Measurements from ENCODE around the gene FXYD3.

Gene FXYD3

DNA sequence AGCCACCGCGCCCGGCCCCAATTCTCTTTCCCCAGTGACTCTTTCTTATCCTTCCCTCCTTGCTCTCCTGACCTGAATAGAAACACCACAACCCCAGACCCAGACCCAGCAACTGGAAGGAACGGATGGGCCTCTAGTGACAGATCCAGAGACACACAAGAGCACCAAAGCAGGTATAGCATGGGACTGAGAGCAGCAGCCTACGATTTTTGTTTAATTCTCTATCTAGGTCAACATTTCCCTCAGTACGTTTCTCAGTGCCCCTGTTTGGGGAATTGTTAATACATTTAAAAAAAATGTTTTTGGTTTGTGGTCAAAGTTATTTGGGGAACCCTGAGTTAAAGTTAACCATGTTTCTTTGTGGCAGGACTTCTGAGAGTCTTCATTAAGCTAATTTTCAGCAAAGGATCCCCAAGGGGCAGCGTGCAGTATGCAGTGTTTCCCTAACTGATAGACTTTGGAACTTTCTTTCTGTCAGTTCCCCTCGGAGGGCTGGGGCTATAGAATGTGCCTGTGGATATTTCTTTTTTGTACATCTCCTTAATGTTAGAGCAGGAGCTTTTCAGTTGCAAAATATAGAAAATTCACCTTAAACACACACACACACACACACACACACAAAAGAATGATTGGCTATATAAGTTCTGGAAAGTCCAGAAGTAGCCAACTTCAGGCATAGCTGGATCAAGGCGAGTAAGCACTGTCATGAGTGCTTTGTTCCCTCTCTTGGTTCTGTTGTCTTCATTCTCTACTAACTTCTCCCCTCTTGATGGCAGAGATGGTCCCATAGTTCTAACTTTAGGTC is 45.2 kb downstream of the FXYD3 start:
- no peak for DNase-seq (ENCODE audit: low read depth in 2 of 2)

DNA sequence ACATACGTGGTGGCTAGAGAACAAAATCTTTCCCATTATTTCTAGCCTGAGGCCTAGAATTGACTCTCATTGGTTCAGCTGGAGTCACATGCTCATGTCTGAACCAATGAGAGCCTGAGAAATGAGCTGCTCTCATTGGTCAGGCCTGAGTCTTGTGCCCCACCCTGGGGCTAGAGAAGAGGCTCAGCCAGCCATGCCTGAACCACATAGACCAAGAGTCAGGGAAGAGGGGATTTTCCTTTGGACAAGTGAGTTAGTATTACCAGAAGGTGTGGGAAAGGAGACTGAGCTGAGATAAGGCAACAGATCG is 45.8 kb downstream of the FXYD3 start:
- no peak for DNase-seq (ENCODE audit: low read depth in 2 of 2)

DNA sequence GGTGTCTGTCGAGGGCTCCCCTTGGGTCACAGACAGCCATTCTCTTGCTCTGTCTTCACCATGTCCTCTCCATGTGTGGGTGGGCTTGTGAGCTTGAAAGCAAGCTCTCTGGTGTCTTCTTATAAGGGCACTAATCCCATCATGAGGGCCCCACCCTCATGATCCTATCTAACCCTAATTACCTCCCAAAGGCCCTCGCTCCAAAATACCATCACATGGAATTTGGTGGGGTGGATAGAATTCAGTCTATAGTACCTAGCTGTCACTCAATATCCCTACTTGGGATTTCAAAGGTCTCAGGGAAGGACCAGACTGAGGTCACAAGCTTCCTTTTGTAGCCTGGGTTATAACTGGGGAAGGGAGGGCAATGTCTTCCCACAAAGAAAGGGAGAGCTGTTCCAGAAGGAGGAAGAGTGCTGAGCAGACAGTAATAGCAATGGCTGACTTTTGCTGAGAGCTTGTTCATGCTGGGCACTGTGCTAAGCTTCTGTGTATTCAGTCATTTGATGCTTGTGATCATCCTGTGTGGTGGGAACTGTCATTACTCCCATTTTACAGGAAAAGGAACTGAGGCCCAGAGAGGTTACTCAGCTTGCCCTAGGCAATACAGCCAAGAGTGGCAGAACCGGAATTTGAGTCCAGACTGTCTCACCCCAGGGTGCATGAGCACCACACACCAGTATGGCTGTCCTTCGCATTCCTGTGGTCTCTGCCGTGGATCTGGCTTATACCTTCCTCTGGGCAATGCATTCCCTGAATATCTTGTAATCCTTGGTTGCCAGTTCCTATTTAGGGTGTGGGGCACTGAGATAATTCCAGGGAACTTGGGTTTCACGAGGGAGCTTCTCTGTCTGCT is 47.1 kb downstream of the FXYD3 start:
- DNase-seq (ENCODE audit: low read depth in 2 of 2) = no peak

DNA sequence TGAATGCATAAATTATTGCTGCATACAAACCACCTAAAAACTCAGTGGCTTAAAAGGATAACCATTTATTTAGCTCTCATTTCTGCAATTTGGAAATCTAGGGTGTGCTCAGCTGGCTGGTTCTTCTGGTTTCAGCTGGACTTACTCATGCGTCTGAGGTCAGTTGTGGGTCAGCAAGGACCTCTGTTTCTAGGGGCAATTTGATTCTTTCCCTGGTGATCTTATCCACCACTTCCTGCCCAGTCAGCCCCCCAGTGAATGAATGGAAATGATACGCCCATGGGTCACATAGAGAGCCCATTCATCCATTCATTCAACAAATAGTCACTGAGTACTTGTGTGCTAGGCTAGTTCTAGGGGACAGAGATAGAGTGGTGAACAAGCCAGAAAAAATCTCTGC is 48.8 kb downstream of the FXYD3 start:
- DNase-seq (ENCODE audit: low read depth in 2 of 2) = no peak

DNA sequence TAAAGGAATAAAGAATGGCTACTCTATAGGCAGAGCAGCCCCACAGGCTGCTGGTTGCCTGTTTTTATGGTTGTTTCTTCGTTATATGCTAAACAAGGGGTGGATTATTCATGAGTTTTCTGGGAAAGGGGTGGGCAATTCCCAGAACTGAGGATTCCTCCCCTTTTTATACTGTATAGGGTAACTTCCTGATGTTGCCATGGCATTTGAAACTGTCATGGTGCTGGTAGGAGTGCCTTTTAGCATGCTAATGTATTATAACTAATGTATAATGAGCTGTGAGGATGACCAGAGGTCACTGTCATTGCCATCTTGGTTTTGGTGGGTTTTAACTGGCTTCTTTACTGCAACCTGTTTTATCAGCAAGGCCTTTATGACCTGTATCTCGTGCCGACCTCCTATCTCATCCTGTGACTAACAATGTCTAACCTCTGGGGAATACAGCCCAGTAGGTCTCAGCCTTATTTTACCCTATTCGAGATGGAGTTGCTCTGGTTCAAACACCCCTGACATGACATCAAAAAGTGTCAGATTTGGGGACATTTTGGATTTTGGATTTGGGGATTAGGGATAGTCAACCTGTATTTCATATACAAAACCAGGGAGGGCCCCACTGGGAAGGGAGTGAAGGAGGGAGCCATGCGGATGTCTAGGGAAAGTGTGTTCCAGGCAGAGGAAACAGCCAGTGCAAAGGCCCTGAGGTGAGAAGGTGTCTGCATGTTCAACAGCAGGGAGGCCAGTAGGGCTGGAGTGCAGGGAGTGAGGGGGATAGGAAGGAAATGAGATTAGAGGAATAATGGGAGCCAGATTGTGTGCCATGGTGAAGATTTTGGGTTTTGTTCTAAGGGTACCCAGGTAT is 49.8 kb downstream of the FXYD3 start:
- no peak for DNase-seq (ENCODE audit: low read depth in 2 of 2)

DNA sequence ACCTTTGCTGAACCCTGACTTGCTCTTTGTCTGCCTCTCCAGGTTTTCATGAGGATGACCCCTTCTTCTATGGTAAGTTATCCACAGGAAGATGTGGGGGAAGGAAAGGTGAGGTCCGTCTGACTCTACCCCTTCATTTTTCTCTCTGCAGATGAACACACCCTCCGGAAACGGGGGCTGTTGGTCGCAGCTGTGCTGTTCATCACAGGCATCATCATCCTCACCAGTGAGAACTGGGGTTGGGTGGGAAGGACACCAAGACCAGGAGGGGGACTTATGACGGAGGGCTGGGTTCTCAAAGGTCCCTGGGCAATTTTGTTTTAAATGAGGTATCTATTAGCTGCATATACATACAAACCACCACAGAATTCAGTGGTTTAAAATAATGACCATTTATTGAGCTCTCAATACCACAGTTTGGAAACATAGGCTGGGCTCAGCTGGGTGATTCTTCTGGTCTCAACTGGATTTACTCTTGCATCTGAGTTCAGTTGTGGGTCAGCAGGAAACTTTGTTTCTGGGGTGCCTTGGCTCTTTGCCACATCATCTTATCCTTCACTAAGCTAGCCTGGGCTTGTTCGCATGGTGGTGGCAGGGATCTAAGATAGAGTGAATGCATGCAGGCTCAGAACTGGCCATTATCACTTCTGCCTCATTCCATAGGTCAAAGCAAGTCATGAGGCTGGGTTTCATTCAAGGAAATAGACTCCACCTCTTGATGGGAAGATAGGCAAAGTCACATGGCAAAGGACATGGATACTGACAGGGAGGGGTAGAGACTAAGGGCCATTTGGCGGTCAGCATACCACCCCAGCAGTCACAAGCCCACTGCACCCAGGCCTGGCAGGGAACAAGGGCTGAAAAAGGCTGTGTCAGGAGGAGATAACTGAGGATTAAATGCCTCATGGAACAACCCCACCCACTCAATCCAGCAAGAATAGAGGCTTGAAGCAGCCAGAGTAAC is 50.8 kb downstream of the FXYD3 start:
- no peak for DNase-seq (ENCODE audit: low read depth in 2 of 2)

DNA sequence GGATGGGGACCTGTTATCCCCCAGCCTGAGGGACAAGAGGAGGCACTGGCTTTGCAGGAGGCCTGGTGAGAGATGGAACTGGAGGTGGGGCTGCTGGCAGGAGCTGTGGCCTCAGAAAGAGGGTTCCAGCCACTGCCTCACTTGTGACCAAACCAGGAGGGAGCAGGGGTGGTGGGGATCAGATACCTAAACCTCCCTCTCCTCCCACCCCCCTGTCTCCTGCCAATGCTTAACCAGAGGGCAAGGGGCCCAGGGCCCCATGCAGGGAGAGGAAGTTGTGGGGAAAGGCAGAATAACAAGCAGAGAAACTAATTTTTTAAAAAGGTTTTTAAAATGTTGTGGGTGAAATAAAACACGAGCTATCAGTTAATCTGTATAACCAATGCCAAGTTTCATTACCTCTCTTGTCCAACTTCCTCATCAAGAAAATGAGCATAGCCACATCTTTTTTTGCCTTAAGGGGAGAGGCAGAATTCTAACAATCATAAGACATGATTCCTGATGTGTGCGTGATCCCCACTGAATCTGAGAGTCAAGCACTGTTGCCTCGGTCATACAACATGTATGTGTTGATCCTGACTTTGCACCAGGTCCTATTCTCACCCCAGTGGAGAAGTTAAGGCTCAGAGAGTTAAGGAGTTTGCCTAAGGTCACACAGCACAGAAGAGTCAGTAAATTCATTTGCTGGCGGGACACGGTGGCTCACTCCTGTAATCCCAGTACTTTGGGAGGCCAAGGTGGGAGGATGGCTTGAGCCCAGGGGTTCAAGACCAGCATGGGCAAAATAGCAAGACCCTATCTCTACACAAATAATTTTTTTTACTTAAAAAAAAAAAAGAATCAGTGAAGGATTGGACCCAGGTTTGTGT is 51.9 kb downstream of the FXYD3 start:
- DNase-seq (ENCODE audit: low read depth in 2 of 2) = no peak

DNA sequence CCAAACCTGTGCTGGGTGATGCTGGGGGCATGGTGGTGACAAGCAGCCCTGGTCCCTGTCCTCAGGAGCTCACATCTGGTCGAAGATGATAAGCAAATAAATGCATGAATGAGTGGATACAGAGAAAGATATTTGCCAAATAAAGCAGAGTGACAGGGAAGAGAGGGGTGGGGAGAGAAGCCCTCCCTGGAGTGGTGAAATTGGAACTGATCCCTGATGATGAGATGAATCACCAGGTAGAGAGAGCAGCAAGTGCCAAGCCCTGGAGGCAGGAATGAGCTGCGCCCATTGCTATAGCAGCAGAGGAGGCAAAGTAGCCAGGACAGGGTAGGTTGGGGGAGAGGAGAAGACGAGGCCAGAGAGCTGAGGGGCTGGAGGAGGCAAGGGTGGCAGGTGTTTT is 52.6 kb downstream of the FXYD3 start:
- DNase-seq (ENCODE audit: low read depth in 2 of 2) = no peak

DNA sequence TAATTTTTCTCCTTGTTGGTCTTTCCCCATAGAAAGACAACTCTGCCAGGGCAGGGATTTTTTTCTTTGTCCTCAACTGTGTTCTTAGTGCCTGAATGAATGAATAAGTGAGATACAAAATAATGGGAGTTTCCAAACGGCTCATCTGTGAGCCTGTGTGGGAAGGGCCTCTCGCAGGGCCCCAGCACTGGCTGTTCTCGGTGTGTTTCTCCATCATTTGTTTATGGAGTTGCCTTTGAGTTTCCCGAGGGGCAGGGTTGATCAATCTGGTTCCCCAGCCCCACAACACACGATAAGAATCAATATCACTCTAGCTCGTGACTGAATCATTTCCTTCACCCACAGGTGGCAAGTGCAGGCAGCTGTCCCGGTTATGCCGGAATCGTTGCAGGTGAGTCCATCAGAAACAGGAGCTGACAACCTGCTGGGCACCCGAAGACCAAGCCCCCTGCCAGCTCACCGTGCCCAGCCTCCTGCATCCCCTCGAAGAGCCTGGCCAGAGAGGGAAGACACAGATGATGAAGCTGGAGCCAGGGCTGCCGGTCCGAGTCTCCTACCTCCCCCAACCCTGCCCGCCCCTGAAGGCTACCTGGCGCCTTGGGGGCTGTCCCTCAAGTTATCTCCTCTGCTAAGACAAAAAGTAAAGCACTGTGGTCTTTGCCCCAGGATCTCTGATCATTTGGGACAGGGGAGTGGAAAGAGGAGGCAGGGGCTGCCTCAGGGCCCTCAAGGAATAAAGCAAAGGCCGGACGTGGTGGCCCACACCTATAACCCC is 53.8 kb downstream of the FXYD3 start:
- no peak for DNase-seq (ENCODE audit: low read depth in 2 of 2)

DNA sequence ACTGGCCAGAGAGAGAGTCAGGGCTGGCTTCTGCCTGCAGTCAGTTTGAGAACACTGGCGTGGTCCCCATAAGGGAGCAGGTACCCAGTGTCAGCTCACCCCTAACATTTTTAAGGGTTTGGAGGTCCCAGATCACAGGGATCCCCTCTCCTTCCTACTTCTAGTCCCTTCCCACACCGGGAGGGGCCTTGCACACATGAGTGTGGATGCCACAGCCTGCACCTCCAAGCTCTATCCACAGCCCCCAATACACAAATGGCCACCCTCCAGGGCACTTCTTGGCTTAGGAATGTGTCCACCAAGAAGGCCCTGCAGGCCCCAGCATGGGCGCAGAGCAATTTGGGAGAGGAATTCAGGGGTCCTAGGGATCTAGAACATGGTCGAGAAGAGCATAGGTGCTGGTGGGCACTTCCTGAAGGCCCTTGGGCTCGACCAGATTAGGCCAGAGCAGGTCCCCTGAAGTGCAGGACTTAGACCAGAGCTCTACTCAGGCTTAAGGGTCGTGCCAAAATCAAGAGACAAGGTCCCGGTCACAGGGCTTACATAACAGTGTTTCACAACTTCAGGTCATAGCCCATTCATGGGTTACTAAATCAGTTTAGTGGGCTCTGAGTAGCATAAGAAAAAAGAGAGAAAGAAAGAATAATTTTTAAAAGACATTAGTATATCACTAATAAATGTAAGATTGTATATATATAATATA is 54.9 kb downstream of the FXYD3 start:
- no peak for DNase-seq (ENCODE audit: low read depth in 2 of 2)

DNA sequence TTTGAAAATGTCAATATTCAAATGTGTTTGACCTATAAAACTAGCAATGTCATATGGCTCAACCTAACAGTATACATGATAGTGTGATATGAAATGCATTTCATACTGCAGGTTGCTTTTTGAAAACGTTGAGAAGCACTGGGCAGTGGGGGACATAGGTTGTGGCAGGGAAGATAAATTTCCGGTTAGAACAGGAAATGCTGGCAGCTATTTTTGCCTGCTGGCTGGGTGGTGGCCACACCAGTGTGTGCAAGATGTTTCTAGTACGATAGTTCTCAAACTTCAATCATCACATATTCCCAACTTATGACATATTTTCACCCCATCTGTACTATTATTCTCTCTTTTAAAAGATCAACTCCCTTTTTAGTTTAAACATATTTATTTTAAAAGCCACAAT is 56.1 kb downstream of the FXYD3 start:
- no peak for DNase-seq (ENCODE audit: low read depth in 2 of 2)
